ENCODE results near the gene HOXA13. TPM values are rescaled to one million over a fixed set of nuclear protein-coding genes. Genes with fewer than 3 reads are reported as not detected.

The HOXA13 gene
- total RNA-seq, 4 donors from 2014 or later: 0.12 TPM; not detected in 3

DNA sequence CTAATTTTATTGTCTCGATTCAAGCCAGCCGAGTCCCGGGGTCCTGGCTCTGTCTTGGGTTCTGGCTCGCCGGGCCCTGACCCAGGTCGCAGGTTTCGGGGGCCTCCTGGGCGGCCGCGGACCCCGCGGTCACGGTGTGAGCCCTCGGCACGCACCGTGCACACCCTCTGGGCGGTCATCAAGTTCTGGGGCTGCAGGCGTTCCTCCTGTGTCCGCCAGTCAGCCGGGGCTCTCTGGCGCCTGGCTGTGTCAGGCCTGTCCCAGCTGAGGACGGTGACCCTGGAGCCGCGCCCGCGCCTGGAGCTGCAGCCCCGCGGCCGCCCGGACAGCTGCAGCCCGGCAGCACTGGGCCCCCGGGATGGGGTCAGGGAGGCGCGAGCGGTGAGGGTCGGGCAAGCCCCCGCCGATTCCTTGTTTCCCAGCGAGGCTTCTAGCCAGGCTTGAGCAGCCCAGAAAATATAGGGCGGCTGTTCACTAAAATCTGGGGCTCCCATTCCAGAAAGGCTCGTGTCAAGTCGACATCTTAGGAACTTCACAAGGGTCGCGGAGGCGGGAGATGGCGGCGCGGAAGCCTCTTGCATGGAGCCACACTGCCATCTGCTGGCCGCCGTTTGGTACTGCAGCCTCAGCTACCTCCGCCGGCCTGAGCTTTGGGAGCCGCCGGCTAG lies 39.2 kb downstream of the HOXA13 start:
- H3K4me1 ChIP-seq: peaks cover 0 to 50% (median 22%) of the 10 kb centered on the region in 3 donors
- no peaks in the 10 kb centered on the region for H3K36me3 ChIP-seq
- H3K27ac ChIP-seq: peak overlapping the region in 1 of 4 donors; percentile 51
- H3K4me3 ChIP-seq: peak overlapping the region; percentile 29 to 62
- peaks cover 100% of the 10 kb centered on the region for H3K27me3 ChIP-seq
- peak; percentile 65 for ATAC-seq
- H3K9me3 ChIP-seq: no peaks in the 10 kb centered on the region
- WGBS, 2 donors (ENCODE audit: low coverage in 1 of 2): 10% methylated on average over 9 of the region's 54 CpGs; no CpG with 5 or more reads in 1 of the 2 donors
- TF ChIP-seq EP300 (IDR thresholded peaks at IDR 0.05) (no peak), POLR2A (IDR thresholded peaks at IDR 0.05) (no peak), POLR2AphosphoS5 (IDR thresholded peaks at IDR 0.05) (no peak)
- TF ChIP-seq, protein P1, sequence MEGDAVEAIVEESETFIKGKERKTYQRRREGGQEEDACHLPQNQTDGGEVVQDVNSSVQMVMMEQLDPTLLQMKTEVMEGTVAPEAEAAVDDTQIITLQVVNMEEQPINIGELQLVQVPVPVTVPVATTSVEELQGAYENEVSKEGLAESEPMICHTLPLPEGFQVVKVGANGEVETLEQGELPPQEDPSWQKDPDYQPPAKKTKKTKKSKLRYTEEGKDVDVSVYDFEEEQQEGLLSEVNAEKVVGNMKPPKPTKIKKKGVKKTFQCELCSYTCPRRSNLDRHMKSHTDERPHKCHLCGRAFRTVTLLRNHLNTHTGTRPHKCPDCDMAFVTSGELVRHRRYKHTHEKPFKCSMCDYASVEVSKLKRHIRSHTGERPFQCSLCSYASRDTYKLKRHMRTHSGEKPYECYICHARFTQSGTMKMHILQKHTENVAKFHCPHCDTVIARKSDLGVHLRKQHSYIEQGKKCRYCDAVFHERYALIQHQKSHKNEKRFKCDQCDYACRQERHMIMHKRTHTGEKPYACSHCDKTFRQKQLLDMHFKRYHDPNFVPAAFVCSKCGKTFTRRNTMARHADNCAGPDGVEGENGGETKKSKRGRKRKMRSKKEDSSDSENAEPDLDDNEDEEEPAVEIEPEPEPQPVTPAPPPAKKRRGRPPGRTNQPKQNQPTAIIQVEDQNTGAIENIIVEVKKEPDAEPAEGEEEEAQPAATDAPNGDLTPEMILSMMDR (IDR thresholded peaks at IDR 0.05): peak in 3 of 4 experiments; percentile 99 to 100 (median 99)

- H3K4me1 ChIP-seq: peaks cover 0 to 50% (median 20%) of the 10 kb centered on the region in 3 donors
- H3K27me3 ChIP-seq: peaks cover 100% of the 10 kb centered on the region
- ATAC-seq: no peak
- TF ChIP-seq EP300 (IDR thresholded peaks at IDR 0.05) (no peak), POLR2A (IDR thresholded peaks at IDR 0.05) (no peak), POLR2AphosphoS5 (IDR thresholded peaks at IDR 0.05) (no peak)
- TF ChIP-seq, protein P1 (IDR thresholded peaks at IDR 0.05): no peak
- peak overlapping the region in 1 of 2 donors; percentile 62 for H3K4me3 ChIP-seq
- no peaks in the 10 kb centered on the region for H3K9me3 ChIP-seq
- WGBS, 2 donors (ENCODE audit: low coverage in 1 of 2): 48 to 50% methylated on average over 1 to 8 of the region's 23 CpGs
- H3K27ac ChIP-seq: no peak overlapping the region
- H3K36me3 ChIP-seq: no peaks in the 10 kb centered on the region
These were observed 39.7 kb downstream of the HOXA13 start for GRCh38 chr7:27160145-27160545.

DNA sequence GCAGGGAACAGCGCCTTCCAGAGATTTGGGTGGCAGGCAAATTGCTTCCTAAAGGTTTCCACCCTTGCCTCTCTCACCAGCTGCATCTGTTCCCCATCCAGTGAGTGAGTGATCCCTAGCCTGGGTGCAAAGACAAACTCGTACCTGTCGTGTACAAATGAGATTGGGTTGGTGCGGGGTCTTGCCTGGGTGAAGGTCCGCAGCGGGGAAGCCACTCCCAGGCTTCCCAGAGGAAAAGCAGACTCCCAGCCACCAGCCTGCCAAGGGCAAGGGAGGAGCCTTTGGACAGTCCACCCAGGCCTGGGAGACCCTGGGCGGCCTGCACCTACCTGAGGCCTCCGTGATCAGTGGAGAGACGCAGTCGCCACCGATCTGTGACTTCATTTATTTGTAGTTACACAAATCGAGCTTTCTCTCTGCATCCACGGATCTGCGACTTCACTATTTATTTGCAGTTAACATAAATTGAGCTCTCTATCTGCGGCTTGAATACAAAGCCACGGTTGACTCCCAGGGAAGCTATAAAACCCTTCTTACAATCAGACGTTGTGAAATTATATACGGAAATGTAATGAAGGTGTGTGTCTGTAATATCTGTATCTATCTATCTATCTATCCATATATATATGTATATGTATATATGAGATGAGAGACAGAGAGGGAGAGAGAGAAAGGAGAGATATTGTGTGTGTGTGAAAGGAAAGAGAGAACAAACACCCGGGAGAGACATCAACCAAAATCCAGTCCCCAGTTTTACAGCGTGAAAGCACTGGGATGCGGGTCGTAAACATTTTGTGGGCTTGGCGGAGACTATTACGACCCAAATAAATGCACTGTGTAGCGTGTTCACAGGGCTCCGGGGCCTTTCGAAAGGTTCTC lies 40.4 kb downstream of the HOXA13 start:
- no peak overlapping the region for H3K4me3 ChIP-seq
- no peak for TF ChIP-seq POLR2A (IDR thresholded peaks at IDR 0.05)
- no peak for TF ChIP-seq POLR2AphosphoS5 (IDR thresholded peaks at IDR 0.05)
- no peak for TF ChIP-seq EP300 (IDR thresholded peaks at IDR 0.05)
- TF ChIP-seq, protein P1 (IDR thresholded peaks at IDR 0.05): no peak
- H3K4me1 ChIP-seq: peaks cover 0 to 50% (median 21%) of the 10 kb centered on the region in 3 donors
- no peaks in the 10 kb centered on the region for H3K9me3 ChIP-seq
- 56 to 62% methylated on average over 15 to 20 of the region's 27 CpGs for WGBS, 2 donors (ENCODE audit: low coverage in 1 of 2)
- no peaks in the 10 kb centered on the region for H3K36me3 ChIP-seq
- no peak for ATAC-seq
- H3K27me3 ChIP-seq: peaks cover 100% of the 10 kb centered on the region
- H3K27ac ChIP-seq: no peak overlapping the region

DNA sequence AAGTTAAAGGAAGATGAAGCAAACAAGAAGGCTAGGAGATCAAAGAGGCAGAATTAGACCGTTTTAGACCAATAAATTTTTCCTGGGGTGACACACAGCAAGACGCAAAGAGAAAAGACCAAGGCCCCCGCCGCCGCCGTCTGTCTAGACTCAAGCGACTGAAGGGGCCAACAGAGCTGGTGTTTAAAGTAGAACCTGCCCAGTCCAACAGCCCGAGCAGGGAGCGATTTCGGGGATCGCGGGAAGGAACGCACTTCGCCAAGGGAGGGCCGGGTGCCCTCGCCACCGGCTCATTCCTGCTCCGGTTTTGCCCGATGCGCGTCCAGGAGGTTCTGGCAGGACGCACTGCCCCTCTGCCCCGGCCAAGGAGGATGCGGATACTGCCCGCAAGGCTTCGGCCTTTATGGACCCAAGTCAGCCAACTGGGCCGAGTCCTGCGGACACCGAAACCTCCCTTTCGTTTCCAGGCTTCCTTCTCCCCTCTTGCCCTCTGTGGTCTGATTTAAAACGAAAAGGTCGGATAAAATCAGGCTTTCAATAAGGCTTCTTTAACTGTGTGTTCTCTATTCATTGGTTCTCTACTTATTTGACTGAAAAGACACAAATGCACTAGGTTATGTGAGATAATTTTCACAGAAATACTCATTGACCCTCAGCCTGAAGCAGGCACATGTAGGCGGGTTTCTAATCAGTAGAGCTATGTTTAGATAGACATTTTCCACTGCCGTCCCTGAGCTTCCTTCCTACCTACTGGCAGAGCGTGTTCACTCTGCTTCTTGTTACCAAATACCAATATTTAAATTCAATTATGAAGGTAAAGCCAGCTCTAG lies 41.2 kb downstream of the HOXA13 start:
- H3K27me3 ChIP-seq: peaks cover 100% of the 10 kb centered on the region
- H3K27ac ChIP-seq: no peak overlapping the region
- ATAC-seq: no peak
- 42% methylated on average over 16 to 29 of the region's 35 CpGs for WGBS, 2 donors (ENCODE audit: low coverage in 1 of 2)
- no peak overlapping the region for H3K4me3 ChIP-seq
- H3K9me3 ChIP-seq: no peaks in the 10 kb centered on the region
- no peaks in the 10 kb centered on the region for H3K36me3 ChIP-seq
- TF ChIP-seq, protein P1 (IDR thresholded peaks at IDR 0.05): no peak
- TF ChIP-seq POLR2A (IDR thresholded peaks at IDR 0.05) (no peak), POLR2AphosphoS5 (IDR thresholded peaks at IDR 0.05) (no peak), EP300 (IDR thresholded peaks at IDR 0.05) (no peak)
- H3K4me1 ChIP-seq: peaks cover 0 to 48% (median 21%) of the 10 kb centered on the region in 3 donors
